ENCODE measurements around the gene PLS3. TPM values are rescaled to one million over a fixed set of nuclear protein-coding genes. Genes with fewer than 3 reads are reported as not detected.

Gene PLS3
- total RNA-seq, 4 donors from 2014 or later: 74.7 to 145 (median 136) TPM

DNA sequence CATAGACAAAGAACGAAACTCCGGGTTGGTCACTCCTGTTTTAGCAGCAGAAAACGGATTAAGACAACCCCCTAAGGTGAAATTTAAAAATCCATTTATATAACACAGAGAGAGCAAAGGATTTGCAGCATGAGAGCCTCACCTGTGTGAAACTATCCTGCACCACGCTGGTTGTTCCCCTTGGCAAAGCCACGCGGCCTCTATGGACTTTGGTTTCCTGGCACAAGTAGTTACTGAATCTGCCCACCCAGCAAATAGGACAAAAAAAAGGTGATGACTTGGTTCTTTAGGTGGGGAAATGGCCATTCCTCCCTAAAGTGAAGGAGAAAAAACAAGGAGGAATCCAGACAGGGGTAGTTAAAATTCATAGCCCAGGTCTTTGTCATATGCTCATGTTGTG lies 133.1 kb downstream of the PLS3 start:
- no peaks in the 10 kb centered on the region for H3K4me1 ChIP-seq
- no peak overlapping the region for H3K27ac ChIP-seq
- no peak overlapping the region for H3K4me3 ChIP-seq
- H3K36me3 ChIP-seq: no peaks in the 10 kb centered on the region
- TF ChIP-seq EP300 (IDR thresholded peaks at IDR 0.05) (no peak), POLR2AphosphoS5 (IDR thresholded peaks at IDR 0.05) (no peak), POLR2A (IDR thresholded peaks at IDR 0.05) (no peak)
- TF ChIP-seq, protein P1, sequence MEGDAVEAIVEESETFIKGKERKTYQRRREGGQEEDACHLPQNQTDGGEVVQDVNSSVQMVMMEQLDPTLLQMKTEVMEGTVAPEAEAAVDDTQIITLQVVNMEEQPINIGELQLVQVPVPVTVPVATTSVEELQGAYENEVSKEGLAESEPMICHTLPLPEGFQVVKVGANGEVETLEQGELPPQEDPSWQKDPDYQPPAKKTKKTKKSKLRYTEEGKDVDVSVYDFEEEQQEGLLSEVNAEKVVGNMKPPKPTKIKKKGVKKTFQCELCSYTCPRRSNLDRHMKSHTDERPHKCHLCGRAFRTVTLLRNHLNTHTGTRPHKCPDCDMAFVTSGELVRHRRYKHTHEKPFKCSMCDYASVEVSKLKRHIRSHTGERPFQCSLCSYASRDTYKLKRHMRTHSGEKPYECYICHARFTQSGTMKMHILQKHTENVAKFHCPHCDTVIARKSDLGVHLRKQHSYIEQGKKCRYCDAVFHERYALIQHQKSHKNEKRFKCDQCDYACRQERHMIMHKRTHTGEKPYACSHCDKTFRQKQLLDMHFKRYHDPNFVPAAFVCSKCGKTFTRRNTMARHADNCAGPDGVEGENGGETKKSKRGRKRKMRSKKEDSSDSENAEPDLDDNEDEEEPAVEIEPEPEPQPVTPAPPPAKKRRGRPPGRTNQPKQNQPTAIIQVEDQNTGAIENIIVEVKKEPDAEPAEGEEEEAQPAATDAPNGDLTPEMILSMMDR (IDR thresholded peaks at IDR 0.05): no peak
- 48% methylated on average over 6 of the region's 6 CpGs for WGBS
- no peak for DNase-seq (ENCODE audit: low spot score in 2 of 2)
- no peaks in the 10 kb centered on the region for H3K9me3 ChIP-seq
- no peaks in the 10 kb centered on the region for H3K27me3 ChIP-seq

DNA sequence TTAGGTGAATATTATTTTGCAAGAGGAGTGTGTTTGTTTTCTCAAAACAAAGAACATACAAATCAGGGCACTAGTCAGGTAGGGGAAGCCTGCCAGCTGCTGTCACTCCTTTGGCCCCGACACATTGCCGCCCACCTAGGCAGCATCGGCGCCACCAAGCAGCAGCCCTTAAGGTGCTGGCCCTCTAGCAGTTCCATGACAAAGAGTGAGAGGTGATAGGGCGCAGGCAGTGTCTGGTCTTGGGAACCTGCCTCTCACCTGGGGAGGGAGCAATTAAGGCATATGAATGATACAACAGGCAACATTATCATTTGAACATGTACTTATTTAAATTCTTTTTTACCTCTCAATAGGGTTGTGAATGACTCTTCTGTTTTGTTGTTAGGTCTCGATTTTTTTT lies 135.1 kb downstream of the PLS3 start:
- Histone ChIP-seq H3K27me3 (no peaks in the 10 kb centered on the region), H3K36me3 (no peaks in the 10 kb centered on the region), H3K27ac (no peak overlapping the region), H3K4me3 (no peak overlapping the region), H3K4me1 (no peaks in the 10 kb centered on the region), H3K9me3 (no peaks in the 10 kb centered on the region)
- DNase-seq (ENCODE audit: low spot score in 2 of 2): no peak
- WGBS: 34% methylated on average over 6 of the region's 6 CpGs
- TF ChIP-seq, protein P1 (IDR thresholded peaks at IDR 0.05): no peak
- TF ChIP-seq EP300 (IDR thresholded peaks at IDR 0.05) (no peak), POLR2A (IDR thresholded peaks at IDR 0.05) (no peak), POLR2AphosphoS5 (IDR thresholded peaks at IDR 0.05) (no peak)

DNA sequence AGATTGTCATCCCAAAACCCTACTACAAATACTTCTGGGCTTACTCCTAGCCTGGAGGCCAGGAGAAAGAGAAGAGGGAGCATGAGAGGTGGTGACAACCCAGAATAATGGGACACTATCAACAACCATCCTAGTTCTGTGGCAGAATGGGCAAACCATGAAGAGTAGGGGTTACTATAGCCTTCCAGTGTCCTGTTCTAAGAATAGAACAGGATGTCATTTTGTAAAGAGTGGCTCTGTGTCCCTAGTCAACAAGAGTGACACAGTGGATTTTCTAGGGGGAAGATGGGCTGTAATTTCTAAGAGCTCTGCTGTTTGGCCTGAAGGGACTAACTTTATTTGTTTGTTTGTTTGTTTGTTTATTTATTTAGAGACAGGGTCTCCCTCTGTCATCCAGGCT lies 136.0 kb downstream of the PLS3 start:
- Histone ChIP-seq H3K4me3 (no peak overlapping the region), H3K27me3 (no peaks in the 10 kb centered on the region), H3K36me3 (no peaks in the 10 kb centered on the region), H3K9me3 (no peaks in the 10 kb centered on the region), H3K27ac (no peak overlapping the region), H3K4me1 (no peaks in the 10 kb centered on the region)
- TF ChIP-seq EP300 (IDR thresholded peaks at IDR 0.05) (no peak), POLR2AphosphoS5 (IDR thresholded peaks at IDR 0.05) (no peak)
- TF ChIP-seq, protein P1 (IDR thresholded peaks at IDR 0.05): no peak
- DNase-seq (ENCODE audit: low spot score in 2 of 2): no peak

DNA sequence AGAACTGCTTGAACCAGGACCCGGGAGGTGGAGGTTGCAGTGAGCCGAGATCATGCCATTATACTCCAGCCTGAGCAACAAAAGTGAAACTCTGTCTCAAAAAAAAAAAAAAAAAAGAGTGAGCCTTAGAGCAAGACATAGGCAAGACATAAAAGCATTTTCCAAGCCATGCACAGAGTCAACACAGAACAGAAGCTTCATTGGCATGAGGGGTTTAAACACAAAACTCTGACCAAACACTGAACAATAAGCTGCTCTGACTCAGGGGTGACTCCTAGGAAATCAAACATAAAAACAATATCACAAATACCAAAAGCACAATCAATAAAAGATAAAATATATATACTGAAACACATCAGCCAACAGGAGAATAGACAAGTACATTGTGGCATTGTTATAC lies 136.8 kb downstream of the PLS3 start:
- Histone ChIP-seq H3K4me3 (no peak overlapping the region), H3K36me3 (no peaks in the 10 kb centered on the region), H3K4me1 (no peaks in the 10 kb centered on the region), H3K27me3 (no peaks in the 10 kb centered on the region), H3K27ac (no peak overlapping the region), H3K9me3 (no peaks in the 10 kb centered on the region)
- TF ChIP-seq, protein P1 (IDR thresholded peaks at IDR 0.05): no peak
- TF ChIP-seq EP300 (IDR thresholded peaks at IDR 0.05): no peak
- no peak for TF ChIP-seq POLR2AphosphoS5 (IDR thresholded peaks at IDR 0.05)
- TF ChIP-seq POLR2A (IDR thresholded peaks at IDR 0.05): no peak
- WGBS: 89% methylated on average over 2 of the region's 2 CpGs
- DNase-seq (ENCODE audit: low spot score in 2 of 2): no peak

Data from suprapubic skin (tissue), 4 donors.